ENCODE measurements around the gene MED10.

MED10 gene

GRCh38 chr5:6398570-6399230 lies 20.4 kb upstream of the MED10 start:
- no peak for DNase-seq (ENCODE audit: low read depth)

- DNase-seq (ENCODE audit: low read depth): no peak
Measured at GRCh38 chr5:6397536-6398269, 19.4 kb upstream of the MED10 start.

- no peak for DNase-seq (ENCODE audit: low read depth)
Measured at GRCh38 chr5:6396836-6397535, 18.6 kb upstream of the MED10 start.

- no peak for DNase-seq (ENCODE audit: low read depth)
Measured at GRCh38 chr5:6396043-6396442, 17.7 kb upstream of the MED10 start.

- no peak for DNase-seq (ENCODE audit: low read depth)
Measured at GRCh38 chr5:6395621-6396020, 17.3 kb upstream of the MED10 start.

GRCh38 chr5:6395102-6395445 lies 16.7 kb upstream of the MED10 start:
- DNase-seq (ENCODE audit: low read depth): no peak

GRCh38 chr5:6394429-6395101 lies 16.2 kb upstream of the MED10 start:
- no peak for DNase-seq (ENCODE audit: low read depth)

- no peak for DNase-seq (ENCODE audit: low read depth)
Measured at GRCh38 chr5:6393596-6394194, 15.3 kb upstream of the MED10 start.

- no peak for DNase-seq (ENCODE audit: low read depth)
Measured at GRCh38 chr5:6392561-6392960, 14.2 kb upstream of the MED10 start.

GRCh38 chr5:6391151-6391550 lies 12.8 kb upstream of the MED10 start:
- no peak for DNase-seq (ENCODE audit: low read depth)

GRCh38 chr5:6389946-6390530 lies 11.7 kb upstream of the MED10 start:
- DNase-seq (ENCODE audit: low read depth): no peak

- DNase-seq (ENCODE audit: low read depth): no peak
Measured at GRCh38 chr5:6389397-6389796, 11.1 kb upstream of the MED10 start.

GRCh38 chr5:6387970-6388369 lies 9.6 kb upstream of the MED10 start:
- no peak for DNase-seq (ENCODE audit: low read depth)

- DNase-seq (ENCODE audit: low read depth): no peak
Measured at GRCh38 chr5:6386271-6386670, 7.9 kb upstream of the MED10 start.

- no peak for DNase-seq (ENCODE audit: low read depth)
Measured at GRCh38 chr5:6384856-6385255, 6.5 kb upstream of the MED10 start.

GRCh38 chr5:6383376-6383775 lies 5.0 kb upstream of the MED10 start:
- DNase-seq (ENCODE audit: low read depth): no peak

GRCh38 chr5:6379246-6379645 lies 899 bp upstream of the MED10 start:
- no peak for DNase-seq (ENCODE audit: low read depth)

GRCh38 chr5:6378766-6379103 lies 388 bp upstream of the MED10 start:
- DNase-seq (ENCODE audit: low read depth): no peak

GRCh38 chr5:6377582-6377904 lies 804 bp downstream of the MED10 start:
- no peak for DNase-seq (ENCODE audit: low read depth)

- DNase-seq (ENCODE audit: low read depth): no peak
Measured at GRCh38 chr5:6376974-6377520, 1.3 kb downstream of the MED10 start.

GRCh38 chr5:6373081-6373846 lies 5.1 kb downstream of the MED10 start:
- no peak for DNase-seq (ENCODE audit: low read depth)
